ENCODE measurements around the gene SNX25. TPM values are rescaled to one million over a fixed set of nuclear protein-coding genes. Genes with fewer than 3 reads are reported as not detected.
"Not testable (repeated sequence)": the region's sequence is repeated elsewhere in the genome, so short reads cannot be mapped to it uniquely, and the experiment has no call there.

The SNX25 gene
- polyA plus RNA-seq, 1 of the 3 experiments (the other 2 are of a cell fraction): 8.5 TPM

- TF ChIP-seq EP300 (IDR thresholded peaks at IDR 0.05; ENCODE audit: borderline replicate concordance in 1 of 2, low read depth in 1 of 2, low read length in 1 of 2) (peak; percentile 19 to 32; a peak in 1 of 4 replicates), FOSL2 (IDR thresholded peaks at IDR 0.05; ENCODE audit: borderline replicate concordance, low read depth) (peak; percentile 25; the same call in 1 of the 2 replicates), USF1 (IDR thresholded peaks at IDR 0.05; ENCODE audit: borderline replicate concordance, low read depth) (peak; percentile 71), MAX (IDR thresholded peaks at IDR 0.05; ENCODE audit: low read depth) (0 out of 2 replicates have a peak, but pooled peaks have one; percentile 15), MXI1 (IDR thresholded peaks at IDR 0.05; ENCODE audit: low read depth, low read length) (peak; percentile 59; the same call in 1 of the 2 replicates), JUND (IDR thresholded peaks at IDR 0.05) (0 out of 2 replicates have a peak, but pooled peaks have one; percentile 10), RCOR1 (IDR thresholded peaks at IDR 0.05; ENCODE audit: low read length) (peak; percentile 52; the same call in 1 of the 2 replicates), TCF12 (IDR thresholded peaks at IDR 0.05) (peak; percentile 85), PBX3 (IDR thresholded peaks at IDR 0.05) (peak; percentile 64), NFIC (IDR thresholded peaks at IDR 0.05; ENCODE audit: borderline replicate concordance) (peak; percentile 82)
- Histone ChIP-seq H3K79me2 (ENCODE audit: insufficient read depth) (peaks cover 74% of the 10 kb centered on the region), H3K4me2 (peak overlapping the region; percentile 5; the same call in 1 of the 2 replicates), H3F3A (replicated peaks; ENCODE audit: insufficient read depth) (peaks cover 23% of the 10 kb centered on the region), H3K4me3 (ENCODE audit: low read depth in 2 of 2, low read length in 1 of 2) (0 out of 4 replicates have a peak overlapping the region, but pooled peaks of 1 of the 2 experiments have one; percentile 3), H3K36me3 (replicated peaks in 1 of 2; ENCODE audit: control insufficient read depth in 1 of 2, insufficient read depth in 2 of 2, low read length in 1 of 2) (peaks cover under 1 to 30% of the 10 kb centered on the region in 2 experiments), H3K4me1 (ENCODE audit: control insufficient read depth in 1 of 2, insufficient read depth in 2 of 2, low read depth in 1 of 2, low read length in 1 of 2) (peaks cover 6 to 14% of the 10 kb centered on the region in 2 experiments; a peak in 3 of 4 replicates), H3K27ac (ENCODE audit: low read depth in 2 of 2, low read length in 1 of 2) (peak overlapping the region; percentile 65 to 73)
- DNase-seq; POLR2A ChIA-PET; H3K9me2 ChIP-seq; H2AFZ ChIP-seq (ENCODE audit: low read depth); H4K20me1 ChIP-seq (ENCODE audit: insufficient read depth); H3K9ac ChIP-seq; H3K9me3 ChIP-seq; H3K27me3 ChIP-seq (ENCODE audit: insufficient read depth): not testable (repeated sequence)
- CTCF ChIA-PET: interaction anchor here (1.5 kb wide), 1 partner anchor 46 kb away, joined by 4 read pairs; no protein-coding TSS in a partner anchor
- 3% methylated on average over 2 of the region's 2 CpGs for WGBS (ENCODE audit: low lambda C conversion rate)
Measured at GRCh38 chr4:185258741-185259140, 49.3 kb downstream of the SNX25 start.

- no peaks in the 10 kb centered on the region; the same call in 1 of the 2 replicates for H4K20me1 ChIP-seq (ENCODE audit: insufficient read depth)
- WGBS (ENCODE audit: low lambda C conversion rate): 94% methylated on average over 7 of the region's 8 CpGs
- H3K27ac ChIP-seq (ENCODE audit: low read depth in 2 of 2, low read length in 1 of 2): no peak overlapping the region; a peak in 1 of 4 replicates
- CTCF ChIA-PET: no interaction called here
- H3K27me3 ChIP-seq (ENCODE audit: insufficient read depth): no peaks in the 10 kb centered on the region
- peaks cover 6 to 14% of the 10 kb centered on the region in 2 experiments; a peak in 3 of 4 replicates for H3K4me1 ChIP-seq (ENCODE audit: control insufficient read depth in 1 of 2, insufficient read depth in 2 of 2, low read depth in 1 of 2, low read length in 1 of 2)
- H3K9me3 ChIP-seq: no peaks in the 10 kb centered on the region
- peaks cover 9 to 35% of the 10 kb centered on the region in 2 experiments for H3K36me3 ChIP-seq (replicated peaks in 1 of 2; ENCODE audit: control insufficient read depth in 1 of 2, insufficient read depth in 2 of 2, low read length in 1 of 2)
- no peak overlapping the region for H3K9ac ChIP-seq
- H3K4me2 ChIP-seq: no peak overlapping the region
- POLR2A ChIA-PET: no interaction called here
- no peak for DNase-seq
- no peak for TF ChIP-seq ELF1 (IDR thresholded peaks at IDR 0.05)
- no peak for TF ChIP-seq RXRA (IDR thresholded peaks at IDR 0.05; ENCODE audit: borderline replicate concordance, low read depth)
- TF ChIP-seq GABPA (IDR thresholded peaks at IDR 0.05; ENCODE audit: low read depth): no peak
- no peak for TF ChIP-seq USF1 (IDR thresholded peaks at IDR 0.05; ENCODE audit: borderline replicate concordance, low read depth)
- no peak for TF ChIP-seq MXI1 (IDR thresholded peaks at IDR 0.05; ENCODE audit: low read depth, low read length)
- no peak for TF ChIP-seq FOXJ3 (CRISPR knock-in tag; IDR thresholded peaks at IDR 0.05)
- no peak for TF ChIP-seq YY1 (IDR thresholded peaks at IDR 0.05; ENCODE audit: low read depth)
- no peak for TF ChIP-seq SIN3A (IDR thresholded peaks at IDR 0.05; ENCODE audit: borderline replicate concordance, low read depth, low read length)
- TF ChIP-seq NFIC (IDR thresholded peaks at IDR 0.05; ENCODE audit: borderline replicate concordance): no peak
- TF ChIP-seq JUND (IDR thresholded peaks at IDR 0.05): no peak
- no peak for TF ChIP-seq ZBTB33 (IDR thresholded peaks at IDR 0.05; ENCODE audit: borderline replicate concordance, low read depth)
- TF ChIP-seq RCOR1 (IDR thresholded peaks at IDR 0.05; ENCODE audit: low read length): no peak
- TF ChIP-seq CTCF (IDR thresholded peaks at IDR 0.05): no peak
- TF ChIP-seq GATA2 (CRISPR knock-in tag; IDR thresholded peaks at IDR 0.05): no peak
- H3F3A ChIP-seq (replicated peaks; ENCODE audit: insufficient read depth): peaks cover 21% of the 10 kb centered on the region
- peaks cover 71% of the 10 kb centered on the region for H3K79me2 ChIP-seq (ENCODE audit: insufficient read depth)
- no peak overlapping the region for H3K4me3 ChIP-seq (ENCODE audit: low read depth in 2 of 2, low read length in 1 of 2)
- H3K9me2 ChIP-seq: no peaks in the 10 kb centered on the region
- H2AFZ ChIP-seq (ENCODE audit: low read depth): no peak overlapping the region
Measured at GRCh38 chr4:185259719-185260118, 50.3 kb downstream of the SNX25 start.
